ENCODE results near the gene GUCY1A2. TPM values are rescaled to one million over a fixed set of nuclear protein-coding genes. Genes with fewer than 3 reads are reported as not detected.

GUCY1A2 gene
- total RNA-seq, 1 experiment from 2014 or later = 0.55 TPM

DNA sequence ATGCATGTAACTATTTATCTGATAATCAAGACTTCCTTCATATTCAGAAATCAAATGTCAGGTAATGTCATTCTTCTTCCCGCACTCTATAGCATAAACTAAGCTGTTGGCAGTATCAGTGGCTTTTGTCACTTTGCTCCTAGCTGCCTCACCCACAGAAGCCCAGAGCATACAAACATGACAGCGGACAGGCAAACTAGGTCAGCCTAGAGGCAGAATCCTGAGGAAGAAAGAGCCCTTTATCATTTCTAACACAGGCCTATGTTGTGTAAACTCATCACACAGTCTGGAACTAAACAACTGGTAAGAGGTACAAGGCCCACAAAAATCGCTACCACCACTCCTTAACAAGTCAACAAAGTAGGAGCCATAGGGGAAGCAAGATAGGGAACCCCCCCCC lies 21.0 kb downstream of the GUCY1A2 start:
- no peaks in the 10 kb centered on the region for H3K36me3 Mint-ChIP-seq (ENCODE audit: insufficient read depth in 1 of 3, low read depth in 3 of 3)
- Histone ChIP-seq H4K8ac (replicated peaks; ENCODE audit: insufficient read length, low read depth, low read length) (no peak overlapping the region), H3K23me2 (ENCODE audit: insufficient read length, low read depth, low read length, poor library complexity, severe bottlenecking) (no peaks in the 10 kb centered on the region), H3K27ac (ENCODE audit: insufficient read length, low read depth, low read length) (no peak overlapping the region), H3K14ac (ENCODE audit: insufficient read depth, low read length) (no peak overlapping the region), H3T11ph (ENCODE audit: low read length) (no peak overlapping the region), H3K9ac (ENCODE audit: extremely low read depth, insufficient read length, low read length) (no peak overlapping the region), H3K79me1 (ENCODE audit: insufficient read depth, low read depth, low read length, poor library complexity, severe bottlenecking) (no peaks in the 10 kb centered on the region), H4K91ac (ENCODE audit: insufficient read length, low read depth, low read length) (no peak overlapping the region), H3K79me2 (ENCODE audit: insufficient read depth, low read length) (no peaks in the 10 kb centered on the region), H3K23ac (ENCODE audit: insufficient read length, low read depth, low read length) (no peak overlapping the region), H3K18ac (ENCODE audit: insufficient read length, low read depth, low read length) (no peak overlapping the region), H3K4ac (ENCODE audit: low read depth, low read length) (no peak overlapping the region), H2BK120ac (ENCODE audit: low read depth, low read length, poor library complexity, severe bottlenecking) (no peak overlapping the region), H2BK15ac (ENCODE audit: low read depth, low read length) (no peak overlapping the region), H2BK20ac (ENCODE audit: low read depth, low read length, poor library complexity, severe bottlenecking) (no peak overlapping the region), H2AK5ac (ENCODE audit: insufficient read length, low read length) (no peak overlapping the region), H3K27me3 (ENCODE audit: insufficient read depth, low read length) (no peaks in the 10 kb centered on the region), H3K9me3 (ENCODE audit: control insufficient read depth, low read depth, low read length) (no peaks in the 10 kb centered on the region), H3K4me2 (ENCODE audit: insufficient read depth, insufficient read length, low read length) (no peak overlapping the region), H2BK12ac (ENCODE audit: insufficient read length, low read depth, low read length) (no peak overlapping the region), H3K56ac (ENCODE audit: insufficient read length, low read depth, low read length) (no peak overlapping the region), H2AFZ (ENCODE audit: low read length) (no peak overlapping the region), H2BK5ac (ENCODE audit: insufficient read length, low read length) (no peak overlapping the region), H3K4me1 (ENCODE audit: insufficient read depth, low read length) (no peaks in the 10 kb centered on the region), H4K20me1 (ENCODE audit: control insufficient read depth, insufficient read depth, insufficient read length) (no peaks in the 10 kb centered on the region), H4K5ac (ENCODE audit: insufficient read length, low read depth, low read length) (no peak overlapping the region)
- H3K4me1 Mint-ChIP-seq = no peaks in the 10 kb centered on the region
- no peak overlapping the region for H3K4me3 Mint-ChIP-seq
- DNase-seq = no peak
- TF ChIP-seq, protein P1, sequence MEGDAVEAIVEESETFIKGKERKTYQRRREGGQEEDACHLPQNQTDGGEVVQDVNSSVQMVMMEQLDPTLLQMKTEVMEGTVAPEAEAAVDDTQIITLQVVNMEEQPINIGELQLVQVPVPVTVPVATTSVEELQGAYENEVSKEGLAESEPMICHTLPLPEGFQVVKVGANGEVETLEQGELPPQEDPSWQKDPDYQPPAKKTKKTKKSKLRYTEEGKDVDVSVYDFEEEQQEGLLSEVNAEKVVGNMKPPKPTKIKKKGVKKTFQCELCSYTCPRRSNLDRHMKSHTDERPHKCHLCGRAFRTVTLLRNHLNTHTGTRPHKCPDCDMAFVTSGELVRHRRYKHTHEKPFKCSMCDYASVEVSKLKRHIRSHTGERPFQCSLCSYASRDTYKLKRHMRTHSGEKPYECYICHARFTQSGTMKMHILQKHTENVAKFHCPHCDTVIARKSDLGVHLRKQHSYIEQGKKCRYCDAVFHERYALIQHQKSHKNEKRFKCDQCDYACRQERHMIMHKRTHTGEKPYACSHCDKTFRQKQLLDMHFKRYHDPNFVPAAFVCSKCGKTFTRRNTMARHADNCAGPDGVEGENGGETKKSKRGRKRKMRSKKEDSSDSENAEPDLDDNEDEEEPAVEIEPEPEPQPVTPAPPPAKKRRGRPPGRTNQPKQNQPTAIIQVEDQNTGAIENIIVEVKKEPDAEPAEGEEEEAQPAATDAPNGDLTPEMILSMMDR (conservative IDR thresholded peaks at IDR 0.05) = no peak
- no peaks in the 10 kb centered on the region for H3K9me3 Mint-ChIP-seq
- H3K27ac Mint-ChIP-seq = no peak overlapping the region
- WGBS (ENCODE audit: extremely low coverage, insufficient read length, low lambda C conversion rate) = no CpG with 5 or more reads among the region's 3 CpGs
- H3K27me3 Mint-ChIP-seq (ENCODE audit: low read depth) = no peaks in the 10 kb centered on the region

All from H9 (cell line).